Neural cell (in vitro differentiated cells): ENCODE data around the gene CLSTN2. TPM values are rescaled to one million over a fixed set of nuclear protein-coding genes. Genes with fewer than 3 reads are reported as not detected.

Experiments used
- H2AFZ ChIP-seq: fragments of 200-600, 300-800 bp; sonication (generic), shearing (Covaris generic); 2 replicates; pipeline ENCODE4 v1.6.0; 2014; ENCODE audit warnings: low read depth, mild to moderate bottlenecking, antibody characterized with exemption, low read length, moderate library complexity
- H3F3A ChIP-seq: fragments of 200-600 bp; shearing (Covaris generic); 2 replicates; pipeline ENCODE4 v1.6.1; 2016; ENCODE audit warnings: mild to moderate bottlenecking, moderate library complexity, mixed read lengths, antibody characterized with exemption, low read length; ENCODE audit not compliant: insufficient read depth, poor library complexity, severe bottlenecking
- H3K27ac ChIP-seq: fragments of 200-600, 300-800 bp; sonication (generic), shearing (Covaris generic); 2 replicates; pipeline ENCODE4 v1.5.1; 2014; ENCODE audit warnings: mild to moderate bottlenecking, low read length, moderate library complexity
- H3K27me3 ChIP-seq: fragments of 300-800, 200-600 bp; sonication (generic), shearing (Covaris generic); 2 replicates; pipeline ENCODE4 v1.6.0; 2014; ENCODE audit warnings: mild to moderate bottlenecking, low read depth, low read length, moderate library complexity; ENCODE audit not compliant: insufficient read depth
- H3K36me3 ChIP-seq: fragments of 300-800, 200-600 bp; sonication (generic), shearing (Covaris generic); 2 replicates; pipeline ENCODE4 v1.5.1; 2014; ENCODE audit warnings: mild to moderate bottlenecking, antibody characterized with exemption, low read length, moderate library complexity; ENCODE audit not compliant: insufficient read depth
- H3K4me2 ChIP-seq: fragments of 300-800, 200-600 bp; sonication (generic), shearing (Covaris generic); 2 replicates; pipeline ENCODE4 v1.6.0; 2014; ENCODE audit warnings: mild to moderate bottlenecking, low read length
- H3K4me3 ChIP-seq: fragments of 300-800, 200-600 bp; sonication (generic), shearing (Covaris generic); 2 replicates; pipeline ENCODE4 v1.5.1; 2014; ENCODE audit warnings: mild to moderate bottlenecking, low read length, moderate library complexity
- H3K79me2 ChIP-seq: fragments of 200-600 bp; shearing (Covaris generic); replicated peaks from 2 replicates; pipeline ENCODE4 v1.6.0; 2014; ENCODE audit warnings: mild to moderate bottlenecking, low read length, moderate library complexity; ENCODE audit not compliant: insufficient read depth
- H3K9ac ChIP-seq: fragments of 300-800, 200-600 bp; sonication (generic), shearing (Covaris generic); 2 replicates; pipeline ENCODE4 v1.6.1; 2016; ENCODE audit warnings: mild to moderate bottlenecking, low read length, mixed read lengths
- H3K9me2 ChIP-seq: fragments of 200-600 bp; shearing (Covaris generic); 2 replicates; pipeline ENCODE4 v1.6.1; 2016; ENCODE audit warnings: mild to moderate bottlenecking, low read length, mixed read lengths; ENCODE audit not compliant: insufficient read depth
- H3K9me3 ChIP-seq: fragments of 200-600, 300-800 bp; sonication (generic), shearing (Covaris generic); 2 replicates; pipeline ENCODE4 v1.6.1; 2016; ENCODE audit warnings: mild to moderate bottlenecking, mixed run types, low read length, moderate library complexity, mixed read lengths
- H4K20me1 ChIP-seq: fragments of 200-600 bp; shearing (Covaris generic); 2 replicates; pipeline ENCODE4 v1.6.1; 2016; ENCODE audit warnings: mild to moderate bottlenecking, mixed run types; ENCODE audit not compliant: insufficient read depth
- CTCF ChIP-seq: fragments of 450-650 bp; IDR thresholded peaks from 2 replicates; pipeline ENCODE4 v1.5.1; 2014; ENCODE audit warnings: antibody characterized with exemption, mild to moderate bottlenecking, moderate library complexity; ENCODE audit not compliant: poor library complexity, severe bottlenecking
- EP300 ChIP-seq: fragments of 450-650 bp; conservative IDR thresholded peaks from 2 replicates; pipeline ENCODE4 v1.6.1; 2014; ENCODE audit warnings: antibody characterized with exemption, mild to moderate bottlenecking, moderate library complexity; ENCODE audit not compliant: poor library complexity, severe bottlenecking
- EZH2 ChIP-seq: fragments of 200-600, 300-800 bp; shearing (Covaris generic), sonication (generic); IDR thresholded peaks from 2 replicates; pipeline ENCODE4 v1.6.1; 2014; ENCODE audit warnings: antibody characterized with exemption, low read length, borderline replicate concordance, mild to moderate bottlenecking; ENCODE audit not compliant: insufficient read depth, poor library complexity, severe bottlenecking
- MXI1 ChIP-seq: fragments of 450-650 bp; conservative IDR thresholded peaks from 2 replicates; pipeline ENCODE4 v1.6.1; 2014; ENCODE audit warnings: antibody characterized with exemption, mild to moderate bottlenecking; ENCODE audit not compliant: poor library complexity, severe bottlenecking
- POLR2AphosphoS5 ChIP-seq: IDR thresholded peaks from 2 replicates; pipeline ENCODE4 v1.6.1; 2012
- RAD21 ChIP-seq: fragments of 450-650 bp; conservative IDR thresholded peaks from 2 replicates; pipeline ENCODE4 v1.6.1; 2014; ENCODE audit warnings: antibody characterized with exemption, mild to moderate bottlenecking, moderate library complexity
- REST ChIP-seq: IDR thresholded peaks from 2 replicates; pipeline ENCODE4 v1.6.1; 2012; ENCODE audit warnings: borderline replicate concordance
- polyA plus RNA-seq: library from polyadenylated mRNA; depleted of rRNA; stranded (reverse); fragments of >200 nt; gene quantifications from 2 replicates; pipeline ENCODE4 v1.2.3, GENCODE V29; 2014

The CLSTN2 gene
- polyA plus RNA-seq, 1 donor from 2014 or later, result 10.7 TPM

GRCh38 chr3:140377644-140378043 is 442.7 kb downstream of the CLSTN2 start:
- H3K27ac ChIP-seq, result no peak overlapping the region
- no peaks in the 10 kb centered on the region for H3K27me3 ChIP-seq
- H3K4me2 ChIP-seq, result no peak overlapping the region
- no peak overlapping the region for H3K4me3 ChIP-seq
- peaks cover 3% of the 10 kb centered on the region for H3K9me3 ChIP-seq
- H3K79me2 ChIP-seq, result no peaks in the 10 kb centered on the region
- no peaks in the 10 kb centered on the region for H3K36me3 ChIP-seq
- no peaks in the 10 kb centered on the region for H3F3A ChIP-seq
- H4K20me1 ChIP-seq, result no peaks in the 10 kb centered on the region
- TF ChIP-seq EP300 (no peak), EZH2 (no peak), CTCF (no peak), MXI1 (no peak), POLR2AphosphoS5 (no peak), RAD21 (no peak), REST (no peak)
- no peaks in the 10 kb centered on the region for H3K9me2 ChIP-seq
- H2AFZ ChIP-seq, result no peak overlapping the region
- no peak overlapping the region for H3K9ac ChIP-seq

GRCh38 chr3:140378571-140379340 is 443.8 kb downstream of the CLSTN2 start:
- Histone ChIP-seq H3K27me3 (no peaks in the 10 kb centered on the region), H2AFZ (no peak overlapping the region), H3K9me2 (no peaks in the 10 kb centered on the region), H3K9ac (no peak overlapping the region), H3K4me3 (no peak overlapping the region), H4K20me1 (no peaks in the 10 kb centered on the region), H3K79me2 (no peaks in the 10 kb centered on the region), H3K9me3 (peaks cover 2% of the 10 kb centered on the region), H3F3A (no peaks in the 10 kb centered on the region), H3K36me3 (no peaks in the 10 kb centered on the region), H3K27ac (no peak overlapping the region), H3K4me2 (no peak overlapping the region)
- no peak for TF ChIP-seq MXI1
- TF ChIP-seq RAD21, result no peak
- TF ChIP-seq REST, result no peak
- TF ChIP-seq CTCF, result no peak
- no peak for TF ChIP-seq EP300
- no peak for TF ChIP-seq POLR2AphosphoS5
- no peak for TF ChIP-seq EZH2
